Measurements from ENCODE around the gene SVIL. TPM values are rescaled to one million over a fixed set of nuclear protein-coding genes. Genes with fewer than 3 reads are reported as not detected.
"Not testable (repeated sequence)": the region's sequence is repeated elsewhere in the genome, so short reads cannot be mapped to it uniquely, and the experiment has no call there.

SVIL gene
- total and polyA plus RNA-seq, 7 donors = 70.6 to 1,728 (median 792) TPM

GRCh38 chr10:29618341-29619171, 16.2 kb downstream of the SVIL start:
- Histone ChIP-seq H3K9me3 (no peaks in the 10 kb centered on the region), H3K4me1 (peaks cover 69% of the 10 kb centered on the region), H3K27me3 (ENCODE audit: insufficient read depth in 3 of 3, low read length in 2 of 3) (no peaks in the 10 kb centered on the region), H3K27ac (peak overlapping the region; percentile 94), H3K4me3 (peak overlapping the region; percentile 57), H3K36me3 (ENCODE audit: insufficient read depth in 1 of 2, low read depth in 1 of 2) (peaks cover 0 to 16% of the 10 kb centered on the region in 2 donors)
- 23 to 57% (median 34%) methylated on average over 14 of the region's 14 CpGs for WGBS, 3 donors
- intact Hi-C loops (cut with DNase I) = no loop called here
- ATAC-seq (peak; percentile 49 to 72 (median 67)), DNase-seq (peak; percentile 59 to 80)
- TF ChIP-seq, protein P1, sequence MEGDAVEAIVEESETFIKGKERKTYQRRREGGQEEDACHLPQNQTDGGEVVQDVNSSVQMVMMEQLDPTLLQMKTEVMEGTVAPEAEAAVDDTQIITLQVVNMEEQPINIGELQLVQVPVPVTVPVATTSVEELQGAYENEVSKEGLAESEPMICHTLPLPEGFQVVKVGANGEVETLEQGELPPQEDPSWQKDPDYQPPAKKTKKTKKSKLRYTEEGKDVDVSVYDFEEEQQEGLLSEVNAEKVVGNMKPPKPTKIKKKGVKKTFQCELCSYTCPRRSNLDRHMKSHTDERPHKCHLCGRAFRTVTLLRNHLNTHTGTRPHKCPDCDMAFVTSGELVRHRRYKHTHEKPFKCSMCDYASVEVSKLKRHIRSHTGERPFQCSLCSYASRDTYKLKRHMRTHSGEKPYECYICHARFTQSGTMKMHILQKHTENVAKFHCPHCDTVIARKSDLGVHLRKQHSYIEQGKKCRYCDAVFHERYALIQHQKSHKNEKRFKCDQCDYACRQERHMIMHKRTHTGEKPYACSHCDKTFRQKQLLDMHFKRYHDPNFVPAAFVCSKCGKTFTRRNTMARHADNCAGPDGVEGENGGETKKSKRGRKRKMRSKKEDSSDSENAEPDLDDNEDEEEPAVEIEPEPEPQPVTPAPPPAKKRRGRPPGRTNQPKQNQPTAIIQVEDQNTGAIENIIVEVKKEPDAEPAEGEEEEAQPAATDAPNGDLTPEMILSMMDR (IDR thresholded peaks at IDR 0.05) = no peak

DNA sequence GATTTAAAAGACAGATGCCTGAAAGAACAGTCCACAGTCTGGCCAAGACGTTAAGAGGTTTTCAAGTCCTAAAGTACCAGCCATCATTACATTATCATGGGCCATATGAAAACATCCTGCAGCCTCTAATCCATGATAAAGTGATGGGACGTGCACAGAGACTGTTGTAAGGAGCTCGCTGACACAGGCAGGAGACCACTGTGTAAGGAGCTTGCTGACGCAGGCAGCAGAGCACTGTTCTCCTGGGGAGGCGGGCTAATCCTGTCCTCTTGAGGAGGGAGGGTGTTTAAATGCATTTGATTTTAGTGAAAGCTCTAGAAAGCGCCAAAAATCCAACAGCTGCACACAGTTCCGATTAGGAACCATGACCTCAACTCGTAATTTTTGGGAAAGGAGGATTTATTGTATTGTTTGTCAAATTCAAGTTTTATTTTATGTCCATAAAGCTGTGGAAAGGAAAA, 16.9 kb downstream of the SVIL start:
- Histone ChIP-seq H3K27ac (peak overlapping the region; percentile 94), H3K27me3 (ENCODE audit: insufficient read depth in 3 of 3, low read length in 2 of 3) (no peaks in the 10 kb centered on the region), H3K9me3 (no peaks in the 10 kb centered on the region), H3K36me3 (ENCODE audit: insufficient read depth in 1 of 2, low read depth in 1 of 2) (peaks cover 0 to 22% of the 10 kb centered on the region in 2 donors), H3K4me1 (peaks cover 69% of the 10 kb centered on the region), H3K4me3 (peak overlapping the region; percentile 57)
- intact Hi-C loops (cut with DNase I) = no loop called here
- ATAC-seq = peak in 1 of 4 donors; percentile 14
- DNase-seq = no peak
- WGBS, 3 donors = 15 to 34% (median 22%) methylated on average over 8 of the region's 8 CpGs
- TF ChIP-seq, protein P1 (IDR thresholded peaks at IDR 0.05) = no peak

DNA sequence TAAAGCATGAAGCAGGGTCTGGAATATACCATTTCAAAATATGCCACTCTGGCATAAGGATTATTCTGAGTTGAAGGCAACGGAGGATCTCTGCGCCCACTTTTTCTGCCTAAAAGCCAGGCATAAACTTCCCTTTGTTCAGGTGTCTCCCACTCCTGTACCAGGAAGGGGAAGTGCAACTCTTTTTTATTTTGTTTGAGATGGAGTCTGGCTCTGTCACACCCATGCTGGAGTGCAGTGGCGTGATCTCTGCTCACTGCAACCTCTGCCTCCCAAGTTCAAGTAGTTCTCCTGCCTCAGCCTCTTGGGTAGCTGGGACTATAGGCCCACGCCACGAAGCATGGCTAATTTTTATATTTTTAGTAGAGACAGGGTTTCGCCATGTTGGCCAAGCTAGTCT, 18.2 kb downstream of the SVIL start:
- Histone ChIP-seq H3K36me3 (ENCODE audit: insufficient read depth in 1 of 2, low read depth in 1 of 2) (peaks cover 0 to 35% of the 10 kb centered on the region in 2 donors), H3K4me1 (peaks cover 76% of the 10 kb centered on the region), H3K9me3 (no peaks in the 10 kb centered on the region), H3K27ac (peak overlapping the region; percentile 94), H3K27me3 (ENCODE audit: insufficient read depth in 3 of 3, low read length in 2 of 3) (no peaks in the 10 kb centered on the region), H3K4me3 (peak overlapping the region; percentile 57)
- WGBS, 3 donors = 54 to 75% (median 58%) methylated on average over 6 of the region's 6 CpGs
- DNase-seq (no peak), ATAC-seq (no peak)
- intact Hi-C loops (cut with DNase I) = no loop called here
- TF ChIP-seq, protein P1 (IDR thresholded peaks at IDR 0.05) = no peak

- intact Hi-C loops (cut with DNase I) = no loop called here
- Histone ChIP-seq H3K27ac (peak overlapping the region; percentile 94), H3K4me3 (no peak overlapping the region), H3K27me3 (ENCODE audit: insufficient read depth in 3 of 3, low read length in 2 of 3) (no peaks in the 10 kb centered on the region), H3K9me3 (no peaks in the 10 kb centered on the region), H3K4me1 (peaks cover 80% of the 10 kb centered on the region), H3K36me3 (ENCODE audit: insufficient read depth in 1 of 2, low read depth in 1 of 2) (peaks cover 0 to 38% of the 10 kb centered on the region in 2 donors)
- ATAC-seq (no peak), DNase-seq (no peak)
- TF ChIP-seq, protein P1 (IDR thresholded peaks at IDR 0.05) = no peak
- 56 to 70% (median 58%) methylated on average over 2 of the region's 2 CpGs for WGBS, 3 donors
Observed at GRCh38 chr10:29615195-29615594, 19.6 kb downstream of the SVIL start.

GRCh38 chr10:29614289-29614688, 20.5 kb downstream of the SVIL start:
- peak overlapping the region; percentile 94 for H3K27ac ChIP-seq
- H3K4me1 ChIP-seq = peaks cover 89% of the 10 kb centered on the region
- peaks cover 0 to 47% of the 10 kb centered on the region in 2 donors for H3K36me3 ChIP-seq (ENCODE audit: insufficient read depth in 1 of 2, low read depth in 1 of 2)
- DNase-seq; intact Hi-C loops (cut with DNase I); ATAC-seq; H3K27me3 ChIP-seq (ENCODE audit: insufficient read depth in 3 of 3, low read length in 2 of 3); H3K9me3 ChIP-seq; H3K4me3 ChIP-seq: not testable (repeated sequence)
- 89 to 100% (median 96%) methylated on average over 1 of the region's 1 CpG for WGBS, 3 donors

Data from psoas muscle (tissue), 8 donors.